ENCODE measurements around the gene CNOT10.

DNA sequence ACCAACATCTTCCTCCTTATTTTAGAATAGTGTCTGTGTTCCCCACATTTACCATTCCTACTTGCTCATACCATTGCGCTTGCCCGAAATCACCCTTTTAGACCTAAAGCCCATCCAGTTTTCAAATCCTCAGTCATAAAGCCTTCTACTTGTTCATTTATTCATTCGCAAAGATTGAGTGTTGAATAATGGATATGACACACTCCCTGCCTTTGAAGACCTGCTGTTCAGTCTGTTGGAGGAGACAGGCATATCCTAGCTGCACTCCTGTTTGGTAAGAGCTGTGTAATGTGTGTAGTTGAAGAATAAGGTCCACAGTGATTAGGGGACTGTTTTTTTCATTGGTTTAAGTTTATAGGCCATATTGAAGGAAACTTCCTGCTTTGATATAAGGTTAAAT lies 1.7 kb downstream of the CNOT10 start:
- TF ChIP-seq SIN3A (IDR thresholded peaks at IDR 0.05; ENCODE audit: borderline replicate concordance, insufficient read depth, low read depth, low read length) = no peak
- TF ChIP-seq, protein P1, sequence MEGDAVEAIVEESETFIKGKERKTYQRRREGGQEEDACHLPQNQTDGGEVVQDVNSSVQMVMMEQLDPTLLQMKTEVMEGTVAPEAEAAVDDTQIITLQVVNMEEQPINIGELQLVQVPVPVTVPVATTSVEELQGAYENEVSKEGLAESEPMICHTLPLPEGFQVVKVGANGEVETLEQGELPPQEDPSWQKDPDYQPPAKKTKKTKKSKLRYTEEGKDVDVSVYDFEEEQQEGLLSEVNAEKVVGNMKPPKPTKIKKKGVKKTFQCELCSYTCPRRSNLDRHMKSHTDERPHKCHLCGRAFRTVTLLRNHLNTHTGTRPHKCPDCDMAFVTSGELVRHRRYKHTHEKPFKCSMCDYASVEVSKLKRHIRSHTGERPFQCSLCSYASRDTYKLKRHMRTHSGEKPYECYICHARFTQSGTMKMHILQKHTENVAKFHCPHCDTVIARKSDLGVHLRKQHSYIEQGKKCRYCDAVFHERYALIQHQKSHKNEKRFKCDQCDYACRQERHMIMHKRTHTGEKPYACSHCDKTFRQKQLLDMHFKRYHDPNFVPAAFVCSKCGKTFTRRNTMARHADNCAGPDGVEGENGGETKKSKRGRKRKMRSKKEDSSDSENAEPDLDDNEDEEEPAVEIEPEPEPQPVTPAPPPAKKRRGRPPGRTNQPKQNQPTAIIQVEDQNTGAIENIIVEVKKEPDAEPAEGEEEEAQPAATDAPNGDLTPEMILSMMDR (IDR thresholded peaks at IDR 0.05) = no peak
- no peak for TF ChIP-seq REST (IDR thresholded peaks at IDR 0.05; ENCODE audit: insufficient read depth in 1 of 2, low read depth in 2 of 2, low read length in 1 of 2)
- TF ChIP-seq POLR2AphosphoS5 (IDR thresholded peaks at IDR 0.05; ENCODE audit: low read depth, low read length) = no peak
- no peak for TF ChIP-seq TCF7L2 (IDR thresholded peaks at IDR 0.05; ENCODE audit: low read depth, low read length)

Measured in Panc1 (cell line).